ENCODE measurements around the gene GABRP.

The GABRP gene

DNA sequence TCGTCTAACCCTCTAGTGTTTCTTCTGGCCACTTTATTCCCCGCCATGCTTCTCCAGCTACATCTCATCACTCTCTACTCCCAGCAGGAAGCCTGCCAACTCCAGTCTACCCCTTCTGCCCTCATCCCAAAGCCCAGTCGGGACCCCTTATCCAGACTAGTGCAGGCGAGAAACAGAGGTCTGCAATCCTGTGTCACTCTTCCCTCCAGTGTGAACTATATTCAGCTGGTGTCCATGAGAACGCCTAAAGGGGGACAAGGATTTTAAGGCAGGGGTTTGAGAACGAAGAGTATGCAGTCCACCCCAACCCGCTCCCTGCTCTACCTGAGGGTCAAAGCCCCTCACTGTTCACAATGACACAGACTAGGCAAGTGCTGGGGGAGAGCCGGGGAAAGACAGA is 41.7 kb upstream of the GABRP start:
- TF ChIP-seq, protein P1, sequence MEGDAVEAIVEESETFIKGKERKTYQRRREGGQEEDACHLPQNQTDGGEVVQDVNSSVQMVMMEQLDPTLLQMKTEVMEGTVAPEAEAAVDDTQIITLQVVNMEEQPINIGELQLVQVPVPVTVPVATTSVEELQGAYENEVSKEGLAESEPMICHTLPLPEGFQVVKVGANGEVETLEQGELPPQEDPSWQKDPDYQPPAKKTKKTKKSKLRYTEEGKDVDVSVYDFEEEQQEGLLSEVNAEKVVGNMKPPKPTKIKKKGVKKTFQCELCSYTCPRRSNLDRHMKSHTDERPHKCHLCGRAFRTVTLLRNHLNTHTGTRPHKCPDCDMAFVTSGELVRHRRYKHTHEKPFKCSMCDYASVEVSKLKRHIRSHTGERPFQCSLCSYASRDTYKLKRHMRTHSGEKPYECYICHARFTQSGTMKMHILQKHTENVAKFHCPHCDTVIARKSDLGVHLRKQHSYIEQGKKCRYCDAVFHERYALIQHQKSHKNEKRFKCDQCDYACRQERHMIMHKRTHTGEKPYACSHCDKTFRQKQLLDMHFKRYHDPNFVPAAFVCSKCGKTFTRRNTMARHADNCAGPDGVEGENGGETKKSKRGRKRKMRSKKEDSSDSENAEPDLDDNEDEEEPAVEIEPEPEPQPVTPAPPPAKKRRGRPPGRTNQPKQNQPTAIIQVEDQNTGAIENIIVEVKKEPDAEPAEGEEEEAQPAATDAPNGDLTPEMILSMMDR (IDR thresholded peaks at IDR 0.05; ENCODE audit: low read length, missing control alignments): no peak
- DNase-seq (ENCODE audit: low read depth): no peak
- H3K4me3 ChIP-seq (replicated peaks; ENCODE audit: low read depth, low read length): no peak overlapping the region

DNA sequence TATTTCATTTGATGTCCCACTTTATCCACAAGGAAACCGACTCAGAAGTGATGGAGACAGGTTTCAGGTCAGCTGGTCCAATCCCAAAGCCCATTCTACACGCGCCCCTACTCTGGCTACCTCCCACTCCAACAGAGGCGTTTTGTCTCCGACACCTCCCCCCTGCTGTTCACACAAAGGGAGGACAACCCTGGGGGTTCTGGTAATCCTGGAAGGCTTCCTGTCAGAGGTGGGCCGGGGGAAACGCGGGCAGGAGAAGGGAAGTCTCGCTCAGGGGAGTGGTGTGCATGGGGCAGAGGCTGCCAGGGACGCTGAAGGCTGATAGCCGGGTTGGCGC is 39.7 kb upstream of the GABRP start:
- DNase-seq (ENCODE audit: low read depth): no peak
- TF ChIP-seq, protein P1 (IDR thresholded peaks at IDR 0.05; ENCODE audit: low read length, missing control alignments): no peak
- H3K4me3 ChIP-seq (replicated peaks; ENCODE audit: low read depth, low read length): no peak overlapping the region

DNA sequence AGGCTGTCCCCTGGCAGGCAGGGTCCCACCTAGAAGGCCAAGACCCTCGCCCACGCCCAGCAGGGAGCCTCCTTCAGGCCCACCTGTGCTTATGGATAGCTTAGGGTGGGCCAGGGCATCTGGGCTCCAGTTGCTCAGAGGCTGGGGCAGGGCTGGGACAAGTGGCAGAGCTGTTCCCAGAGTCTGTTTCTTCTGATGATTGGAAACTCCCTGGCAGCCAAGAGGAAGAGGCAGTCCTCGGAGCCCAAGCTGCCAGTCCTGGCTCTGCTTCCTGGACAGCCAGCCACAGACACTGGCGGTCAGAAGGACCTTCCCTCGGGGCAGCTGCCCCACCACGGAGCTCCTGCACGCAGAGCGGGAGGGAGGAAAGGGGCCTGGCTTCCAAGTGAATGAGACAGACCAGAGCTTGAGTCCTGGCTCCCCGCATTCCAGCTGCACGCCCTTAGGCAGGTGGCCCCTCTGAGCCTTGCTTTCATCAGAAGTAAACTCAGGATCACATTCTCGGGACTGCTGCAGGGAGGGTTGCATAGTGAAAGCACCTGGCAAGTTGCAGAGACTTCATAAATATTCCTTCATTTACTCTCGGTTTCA is 37.9 kb upstream of the GABRP start:
- no peak overlapping the region for H3K4me3 ChIP-seq (replicated peaks; ENCODE audit: low read depth, low read length)
- no peak for DNase-seq (ENCODE audit: low read depth)
- TF ChIP-seq, protein P1 (IDR thresholded peaks at IDR 0.05; ENCODE audit: low read length, missing control alignments): no peak

DNA sequence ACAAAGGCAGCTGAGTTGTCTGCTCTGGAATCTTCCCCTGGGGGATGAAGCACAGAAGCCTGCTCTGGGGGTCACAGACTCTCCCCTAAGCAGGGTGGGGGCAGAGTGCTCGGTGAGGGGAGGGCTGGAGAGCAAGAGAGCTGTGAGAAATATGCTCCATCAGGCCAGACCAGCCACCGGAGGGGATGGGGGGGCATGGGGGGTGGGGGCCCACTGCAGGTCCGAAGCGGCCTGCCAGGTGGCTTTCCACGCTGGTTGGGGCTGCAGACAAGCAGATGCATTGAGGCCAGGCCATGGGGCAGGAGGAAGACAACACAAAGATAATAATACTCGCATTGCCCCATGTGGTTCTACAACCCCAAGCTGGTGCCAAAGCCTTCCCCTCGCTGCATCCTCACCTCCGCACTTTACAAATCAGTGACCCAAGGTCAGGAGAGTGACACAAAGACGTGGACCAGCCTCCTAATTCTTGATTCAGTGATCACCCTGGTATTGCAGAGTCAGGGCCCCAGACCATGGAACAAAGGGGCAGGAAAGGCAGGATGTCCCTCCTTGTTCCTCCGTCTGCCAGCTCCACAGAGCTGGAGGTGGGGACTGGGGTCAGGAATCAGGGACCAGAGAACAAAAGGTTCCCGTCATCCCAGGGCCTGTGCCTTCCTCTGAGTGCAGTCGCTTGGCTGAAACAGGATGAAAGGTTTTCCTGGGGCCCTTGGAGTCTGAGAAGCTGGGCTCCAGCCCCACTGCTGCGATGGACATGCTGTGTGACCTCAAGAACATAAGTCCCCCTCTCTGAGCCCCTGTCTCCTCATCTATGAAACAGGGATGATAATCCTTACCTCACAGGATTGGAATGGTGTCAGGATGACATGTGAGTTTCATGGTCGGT is 37.2 kb upstream of the GABRP start:
- TF ChIP-seq, protein P1 (IDR thresholded peaks at IDR 0.05; ENCODE audit: low read length, missing control alignments): no peak
- DNase-seq (ENCODE audit: low read depth): no peak
- H3K4me3 ChIP-seq (replicated peaks; ENCODE audit: low read depth, low read length): no peak overlapping the region

DNA sequence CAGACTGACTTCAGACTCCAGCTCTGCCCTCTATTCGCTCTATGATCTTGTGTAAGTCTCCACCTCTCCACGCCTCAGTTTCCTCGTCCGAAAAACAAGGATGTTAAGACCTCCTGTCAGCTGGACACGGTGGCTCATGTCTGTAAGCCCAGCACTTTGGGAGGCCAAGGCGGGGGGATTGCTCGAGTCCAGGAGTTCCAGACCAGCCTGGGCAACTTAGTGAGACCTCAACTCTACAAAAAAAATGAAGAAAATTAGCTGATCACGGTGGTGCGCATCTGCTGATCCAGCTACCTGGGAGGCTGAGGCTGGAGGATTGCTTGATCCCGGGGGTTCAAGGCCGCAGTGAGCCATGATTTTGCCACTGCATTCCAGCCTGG is 36.6 kb upstream of the GABRP start:
- DNase-seq (ENCODE audit: low read depth): no peak
- TF ChIP-seq, protein P1 (IDR thresholded peaks at IDR 0.05; ENCODE audit: low read length, missing control alignments): no peak
- H3K4me3 ChIP-seq (replicated peaks; ENCODE audit: low read depth, low read length): no peak overlapping the region

DNA sequence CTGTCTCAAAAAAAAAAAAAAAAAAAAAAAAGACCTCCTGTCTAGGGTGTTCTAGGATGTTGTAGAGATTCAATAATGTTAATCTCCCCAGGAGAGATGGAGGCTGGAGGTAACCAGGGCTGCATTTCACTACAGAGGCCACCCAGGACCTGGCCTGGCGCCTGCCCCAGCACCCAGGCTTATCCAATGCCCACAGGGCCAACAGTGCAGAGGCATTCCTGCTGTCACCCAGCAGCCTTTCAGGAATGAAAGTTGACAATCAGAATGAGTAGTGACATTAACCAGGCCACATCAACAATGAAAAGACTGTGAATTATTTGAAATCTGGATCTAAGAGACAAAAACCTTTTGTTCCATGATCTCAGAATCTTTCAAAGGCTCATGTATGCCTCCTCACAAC is 36.2 kb upstream of the GABRP start:
- H3K4me3 ChIP-seq (replicated peaks; ENCODE audit: low read depth, low read length): no peak overlapping the region
- DNase-seq (ENCODE audit: low read depth): no peak
- TF ChIP-seq, protein P1 (IDR thresholded peaks at IDR 0.05; ENCODE audit: low read length, missing control alignments): no peak

Measured in fibroblast of pulmonary artery (primary cell).